UCSD-AML1 (cell line): ENCODE data around the gene CDKAL1.
A peak's percentile ranks its signal among the peaks of the same experiment; 100 is the strongest.
"Not testable (repeated sequence)": the region's sequence is repeated elsewhere in the genome, so short reads cannot be mapped to it uniquely, and the experiment has no call there.

ENCODE experiments used
- DNase-seq: peaks from one replicate; lab custom pipeline; 2025; ENCODE audit not compliant: unreplicated experiment; lab: John Stamatoyannopoulos, UW

CDKAL1 gene

GRCh38 chr6:20632696-20633095 is 98.4 kb downstream of the CDKAL1 start:
- no peak for DNase-seq

- no peak for DNase-seq
Measured at GRCh38 chr6:20633566-20634340, 99.5 kb downstream of the CDKAL1 start.

- no peak for DNase-seq
Measured at GRCh38 chr6:20639161-20639560, 104.9 kb downstream of the CDKAL1 start.

- no peak for DNase-seq
Measured at GRCh38 chr6:20640181-20640580, 105.9 kb downstream of the CDKAL1 start.

GRCh38 chr6:20642441-20642840 is 108.2 kb downstream of the CDKAL1 start:
- DNase-seq, result no peak

- no peak for DNase-seq
Measured at GRCh38 chr6:20644667-20645370, 110.6 kb downstream of the CDKAL1 start.

GRCh38 chr6:20645572-20645971 is 111.3 kb downstream of the CDKAL1 start:
- not testable (repeated sequence) for DNase-seq

GRCh38 chr6:20647585-20647984 is 113.3 kb downstream of the CDKAL1 start:
- DNase-seq, result no peak

- not testable (repeated sequence) for DNase-seq
Measured at GRCh38 chr6:20649696-20650470, 115.6 kb downstream of the CDKAL1 start.

GRCh38 chr6:20652299-20653084 is 118.2 kb downstream of the CDKAL1 start:
- DNase-seq, result no peak

GRCh38 chr6:20653085-20653479 is 118.8 kb downstream of the CDKAL1 start:
- DNase-seq, result no peak

- peak; percentile 9 for DNase-seq
Measured at GRCh38 chr6:20655317-20655716, 121.1 kb downstream of the CDKAL1 start.

GRCh38 chr6:20657274-20657800 is 123.1 kb downstream of the CDKAL1 start:
- DNase-seq, result no peak

- no peak for DNase-seq
Measured at GRCh38 chr6:20658053-20658452, 123.8 kb downstream of the CDKAL1 start.

GRCh38 chr6:20658516-20658915 is 124.3 kb downstream of the CDKAL1 start:
- no peak for DNase-seq

- no peak for DNase-seq
Measured at GRCh38 chr6:20660534-20660933, 126.3 kb downstream of the CDKAL1 start.

GRCh38 chr6:20661721-20662120 is 127.5 kb downstream of the CDKAL1 start:
- DNase-seq, result no peak

- no peak for DNase-seq
Measured at GRCh38 chr6:20664250-20664649, 130.0 kb downstream of the CDKAL1 start.

GRCh38 chr6:20665290-20665689 is 131.0 kb downstream of the CDKAL1 start:
- no peak for DNase-seq

GRCh38 chr6:20669571-20670314 is 135.5 kb downstream of the CDKAL1 start:
- DNase-seq, result no peak
